K562 (cell line): ENCODE data around the gene TECPR2. TPM values are rescaled to one million over a fixed set of nuclear protein-coding genes. Genes with fewer than 3 reads are reported as not detected.

ENCODE experiments used
- BCL6 ChIP-seq: fragments of 250-450 bp; sonication (Bioruptor Pico); IDR thresholded peaks from 2 replicates; pipeline ENCODE4 v1.4.0; 2020
- CBX5 ChIP-seq: IDR thresholded peaks from 2 replicates; pipeline ENCODE4 v1.6.1; 2014; ENCODE audit warnings: low read depth, borderline replicate concordance
- CEBPG ChIP-seq, 3 experiments: fragments of 200-800 bp in 1 of 3; sonication (Bioruptor generic) in 1 of 3; sonication (generic) in 1 of 3; formaldehyde crosslinking in 1 of 3; IDR thresholded peaks in 2 of 3; conservative IDR thresholded peaks in 1 of 3; 2 replicates each; pipeline versions ENCODE4 v1.6.1 to v1.8.0; 2016 to 2022; ENCODE audit warnings: missing compliant biosample characterization in 2 of 3, missing genetic modification characterization in 2 of 3, mild to moderate bottlenecking in 1 of 3, missing genetic modification reagents in 1 of 3
- CUX1 ChIP-seq: fragments of 200-800 bp; sonication (Bioruptor generic); IDR thresholded peaks from 2 replicates; pipeline ENCODE4 v1.6.1; 2016; ENCODE audit warnings: missing genetic modification characterization, missing compliant biosample characterization
- ETS1 ChIP-seq: conservative IDR thresholded peaks from 2 replicates; pipeline ENCODE4 v1.6.1; 2011; ENCODE audit warnings: low read depth, mild to moderate bottlenecking, low read length; ENCODE audit not compliant: control insufficient read depth
- GATA2 ChIP-seq: sonication (generic); formaldehyde crosslinking; IDR thresholded peaks from 2 replicates; pipeline ENCODE4 v1.4.0; 2020; ENCODE audit warnings: mild to moderate bottlenecking, missing genetic modification reagents
- HDAC1 ChIP-seq, 2 experiments: fragments of 450-650 bp; IDR thresholded peaks; 2 replicates each; pipeline ENCODE4 v1.6.1; 2016 to 2017; ENCODE audit warnings: inconsistent platforms in 1 of 2, mild to moderate bottlenecking in 1 of 2, moderate library complexity in 1 of 2
- HINFP ChIP-seq: fragments of 450-650 bp; conservative IDR thresholded peaks from 2 replicates; pipeline ENCODE4 v1.6.1; 2016; ENCODE audit warnings: missing genetic modification characterization, low read depth, mild to moderate bottlenecking, control low read depth, missing compliant biosample characterization
- HNRNPH1 ChIP-seq: fragments of 200-400 bp; formaldehyde crosslinking; optimal IDR thresholded peaks from 2 replicates; pipeline ENCODE3; 2017; ENCODE audit warnings: low read depth, mild to moderate bottlenecking, low read length, moderate library complexity
- MCM5 ChIP-seq: fragments of 450-650 bp; IDR thresholded peaks from 2 replicates; pipeline ENCODE4 v1.6.1; 2016; ENCODE audit warnings: low read depth
- NONO ChIP-seq, 2 experiments: fragments of 200-400 bp in 1 of 2; fragments of 450-650 bp in 1 of 2; formaldehyde crosslinking in 1 of 2; IDR thresholded peaks; 2 replicates each; pipeline ENCODE4 v1.6.1; 2017; ENCODE audit warnings: low read depth in 2 of 2, mild to moderate bottlenecking in 2 of 2, moderate library complexity in 2 of 2, low read length in 1 of 2
- POLR2A ChIP-seq: fragments of 450-650 bp; conservative IDR thresholded peaks from 2 replicates; pipeline ENCODE4 v1.6.1; 2016
- STAT5A ChIP-seq: IDR thresholded peaks from 2 replicates; pipeline ENCODE4 v1.6.1; 2012; ENCODE audit warnings: low read length, inconsistent platforms, borderline replicate concordance
- ZC3H11A ChIP-seq: IDR thresholded peaks from 2 replicates; pipeline ENCODE4 v1.6.1; 2012; ENCODE audit warnings: low read depth, low read length, improper control_type of control experiment
- ZNF184 ChIP-seq: sonication (generic); formaldehyde crosslinking; IDR thresholded peaks from 2 replicates; pipeline ENCODE4 v1.5.0; 2020; ENCODE audit warnings: missing genetic modification reagents
- ZNF586 ChIP-seq: fragments of 450-650 bp; formaldehyde crosslinking; conservative IDR thresholded peaks from 2 replicates; pipeline ENCODE4 v1.4.0; 2020; ENCODE audit warnings: mild to moderate bottlenecking, moderate library complexity
- ZNF696 ChIP-seq: fragments of 250-450 bp; sonication (Bioruptor Pico); conservative IDR thresholded peaks from 2 replicates; pipeline ENCODE4 v1.4.0; 2020; ENCODE audit warnings: mild to moderate bottlenecking, moderate library complexity
- ZNF764 ChIP-seq: fragments of 250-450 bp; sonication (Bioruptor Pico); IDR thresholded peaks from 2 replicates; pipeline ENCODE4 v1.4.0; 2020; ENCODE audit warnings: low read depth, mild to moderate bottlenecking, moderate library complexity
- polyA plus RNA-seq, 8 experiments: library from polyadenylated mRNA; depleted of rRNA in 4 of 8; stranded (reverse) in 5 of 8; unstranded in 3 of 8; fragments of >200 nt; fragmentation: Nextera tagmentation in 2 of 8; fragmentation: Illumina TruSeq in 1 of 8; extraction: Ambion mirVana in 2 of 8; extraction: Trizol in 1 of 8; gene quantifications; 2 replicates each; pipeline versions ENCODE4 v1.2.1 to v1.2.3, GENCODE V29; 2011 to 2014; ENCODE audit warnings: inconsistent platforms in 1 of 8, missing spikeins in 1 of 8
- total RNA-seq, 7 experiments: library from RNA; depleted of rRNA in 6 of 7; stranded (reverse); fragments of >200 nt in 6 of 7; fragmentation: Illumina TruSeq in 2 of 7; extraction: Trizol in 2 of 7; gene quantifications; 2 replicates each; pipeline versions ENCODE4 v1.2.1 to v1.2.3, GENCODE V29; 2011 to 2021; ENCODE audit warnings: low replicate concordance in 1 of 7

TECPR2 gene
- total and polyA plus RNA-seq, 9 of the 15 experiments (the other 6 are each of a cell fraction or from before 2014, with no cell fraction given) = 0.04 to 3.0 (median 0.83) TPM

DNA sequence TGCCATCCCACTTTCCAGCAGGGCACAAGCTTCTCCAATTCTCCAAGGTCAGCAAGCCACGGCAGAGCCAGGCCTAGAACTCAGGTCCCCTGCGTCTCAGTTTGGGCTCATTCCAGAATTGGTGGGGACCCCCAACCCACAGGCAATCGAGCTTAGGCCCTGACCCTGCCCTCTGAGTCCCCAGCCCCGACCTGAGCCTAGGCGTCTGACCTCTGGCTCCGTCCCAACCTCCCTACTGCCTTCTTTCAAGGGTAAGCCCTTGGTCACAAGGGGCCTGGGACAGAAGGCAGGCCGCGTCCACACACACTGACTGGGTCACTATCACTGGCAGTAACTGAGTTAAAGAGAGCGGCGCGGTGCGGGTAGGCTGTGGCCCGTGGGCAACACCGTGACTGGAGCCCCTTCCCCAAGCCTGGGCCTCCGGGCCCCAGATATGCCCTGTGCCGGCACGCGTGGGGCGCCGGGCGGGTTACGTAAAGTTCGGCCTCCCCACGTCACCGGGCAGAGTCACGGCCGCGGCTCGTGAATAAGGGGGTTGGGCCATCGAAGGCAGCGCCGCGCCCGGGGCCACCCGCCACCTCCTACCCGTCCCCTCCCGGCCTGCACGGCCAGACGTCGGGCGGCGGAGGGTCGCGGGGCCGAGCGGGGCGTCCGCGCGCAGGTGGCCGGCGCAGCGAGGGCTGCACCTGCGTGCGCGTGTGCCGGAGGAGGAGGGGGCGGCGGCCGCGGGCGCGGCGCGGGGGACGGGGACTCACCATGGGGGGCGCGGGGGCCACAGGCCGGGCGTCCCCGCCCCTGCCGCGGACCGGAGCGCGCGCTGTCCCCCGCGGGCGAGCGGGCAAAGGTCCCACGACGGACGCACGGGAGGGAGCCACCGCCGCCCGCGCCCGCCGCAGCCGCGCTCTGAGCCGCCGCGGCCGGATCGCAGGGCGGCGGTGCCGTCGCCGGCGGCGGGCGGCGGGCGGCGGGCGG, 146.3 kb downstream of the TECPR2 start (continued):
- TF ChIP-seq GATA2 (CRISPR knock-in tag) (no peak), MCM5 (no peak), ZNF184 (CRISPR knock-in tag) (no peak), STAT5A (no peak), ZC3H11A (no peak), HDAC1 (IDR thresholded peaks at IDR 0.05) (peak in 1 of 2 experiments; percentile 23; a peak in 1 of 4 replicates), HNRNPH1 (no peak), BCL6 (CRISPR knock-in tag) (no peak), NONO (IDR thresholded peaks at IDR 0.05; ENCODE audit: low read depth in 2 of 2, low read length in 1 of 2) (peak in 1 of 2 experiments; percentile 28; a peak in 1 of 4 replicates), POLR2A (peak; percentile 29), ZNF764 (CRISPR knock-in tag) (no peak), HINFP (no peak), ZNF696 (CRISPR knock-in tag) (no peak), ZNF586 (no peak), CUX1 (no peak), ETS1 (no peak), CBX5 (no peak), CEBPG (CRISPR knock-in tag; IDR thresholded peaks at IDR 0.05) (no peak; the same call in 1 of the 2 replicates), CEBPG (tag; conservative IDR thresholded peaks at IDR 0.05 in 1 of 2, IDR thresholded peaks at IDR 0.05 in 1 of 2) (peak in 1 of 2 experiments; percentile 18; a peak in 1 of 4 replicates)
